K562 (cell line): ENCODE measurements around the gene GH2.
"Not testable (repeated sequence)": the region's sequence is repeated elsewhere in the genome, so short reads cannot be mapped to it uniquely, and the experiment has no call there.

Experiments
- KAT7 ChIP-seq: sonication (generic); formaldehyde crosslinking; IDR thresholded peaks from 2 replicates; pipeline ENCODE4 v1.8.0; 2022; ENCODE audit warnings: missing genetic modification reagents, mild to moderate bottlenecking, borderline replicate concordance
- L3MBTL2 ChIP-seq: fragments of 450-650 bp; IDR thresholded peaks from 2 replicates; pipeline ENCODE4 v1.6.1; 2016; ENCODE audit warnings: mild to moderate bottlenecking, moderate library complexity
- MXD1 ChIP-seq: fragments of 250-450 bp; sonication (Bioruptor Pico); IDR thresholded peaks from 2 replicates; pipeline ENCODE4 v1.8.0; 2021; ENCODE audit warnings: borderline replicate concordance, mild to moderate bottlenecking, moderate library complexity; ENCODE audit not compliant: poor library complexity, severe bottlenecking
- MXI1 ChIP-seq: IDR thresholded peaks from 2 replicates; pipeline ENCODE4 v1.6.1; 2011; ENCODE audit warnings: low read depth, mild to moderate bottlenecking, improper control_type of control experiment, low read length
- NFRKB ChIP-seq: fragments of 450-650 bp; IDR thresholded peaks from 2 replicates; pipeline ENCODE4 v1.6.1; 2016; ENCODE audit warnings: low read depth
- RCOR1 ChIP-seq, 2 experiments: IDR thresholded peaks; 2 replicates each; pipeline ENCODE4 v1.6.1; 2012; ENCODE audit warnings: low read depth in 2 of 2, low read length in 2 of 2, borderline replicate concordance in 1 of 2, improper control_type of control experiment in 1 of 2
- TRIM24 ChIP-seq, 2 experiments: fragments of 450-650 bp; IDR thresholded peaks; 2 replicates each; pipeline ENCODE4 v1.6.1; 2016
- ZNF311 ChIP-seq: fragments of 250-450 bp; sonication (Bioruptor Pico); IDR thresholded peaks from 2 replicates; pipeline ENCODE4 v1.4.0; 2020; ENCODE audit warnings: mild to moderate bottlenecking, moderate library complexity
- TF ChIP-seq, protein P1 (sequence below), 3 experiments: IDR thresholded peaks in 2 of 3; conservative IDR thresholded peaks in 1 of 3; 2 replicates each; pipeline ENCODE4 v1.5.1; 2011 to 2012; ENCODE audit warnings: low read length in 3 of 3, mild to moderate bottlenecking in 3 of 3, control low read depth in 2 of 3, improper control_type of control experiment in 1 of 3, inconsistent platforms in 1 of 3, low read depth in 1 of 3, mixed read lengths in 1 of 3, moderate library complexity in 1 of 3; ENCODE audit not compliant: insufficient read depth in 2 of 3
- TF ChIP-seq, protein P2 (sequence below): sonication (generic); formaldehyde crosslinking; IDR thresholded peaks from 2 replicates; pipeline ENCODE4 v1.8.0; 2022; ENCODE audit warnings: mild to moderate bottlenecking, low read depth, missing genetic modification reagents

DNA sequence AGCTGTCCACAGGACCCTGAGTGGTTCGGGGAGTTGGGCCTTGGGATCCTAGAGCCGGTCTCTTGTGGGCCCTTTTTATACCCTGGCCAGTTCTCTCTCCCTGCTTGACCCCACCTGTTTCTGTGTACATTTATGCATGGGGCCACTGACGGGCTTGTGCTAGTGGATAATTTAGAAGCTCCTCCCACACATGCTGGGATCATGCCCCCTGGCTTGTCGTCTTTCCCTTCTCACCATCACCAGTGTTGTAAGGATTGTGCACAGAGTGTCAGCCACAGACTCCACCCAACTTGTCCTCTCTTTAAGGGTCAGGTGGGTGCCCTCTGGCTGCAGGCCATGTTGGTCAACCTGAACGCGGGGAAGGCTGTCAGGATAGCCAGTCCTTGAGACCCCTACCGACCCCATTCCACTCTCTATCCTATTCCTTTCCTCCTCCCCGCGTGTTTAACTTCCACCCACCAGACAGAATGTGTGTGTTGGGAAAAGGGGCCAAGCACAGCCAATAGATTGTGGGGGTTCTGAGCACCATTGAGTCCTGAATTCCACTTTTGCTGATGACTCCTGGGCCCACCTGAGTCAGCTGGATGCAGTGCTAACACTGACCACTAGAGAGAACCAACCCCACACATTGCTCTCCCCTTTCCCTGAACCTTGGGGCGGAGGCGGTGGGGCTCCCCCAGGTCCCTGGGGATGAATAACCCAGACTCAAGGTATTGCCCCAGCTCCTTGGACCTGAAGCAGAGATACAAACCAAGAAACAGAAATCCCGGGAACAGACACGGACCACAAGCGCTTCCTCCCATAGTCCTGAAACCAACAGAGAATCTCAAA, 15.0 kb upstream of the GH2 start, which contains the start of gene CSH1:
- not testable (repeated sequence) for TF ChIP-seq KAT7 (CRISPR knock-in tag); ZNF311 (CRISPR knock-in tag); MXD1 (CRISPR knock-in tag); MXI1; L3MBTL2; RCOR1 (IDR thresholded peaks at IDR 0.05; ENCODE audit: borderline replicate concordance in 1 of 2, low read depth in 2 of 2, low read length in 2 of 2); NFRKB; TRIM24 (IDR thresholded peaks at IDR 0.05)
- TF ChIP-seq, protein P1, sequence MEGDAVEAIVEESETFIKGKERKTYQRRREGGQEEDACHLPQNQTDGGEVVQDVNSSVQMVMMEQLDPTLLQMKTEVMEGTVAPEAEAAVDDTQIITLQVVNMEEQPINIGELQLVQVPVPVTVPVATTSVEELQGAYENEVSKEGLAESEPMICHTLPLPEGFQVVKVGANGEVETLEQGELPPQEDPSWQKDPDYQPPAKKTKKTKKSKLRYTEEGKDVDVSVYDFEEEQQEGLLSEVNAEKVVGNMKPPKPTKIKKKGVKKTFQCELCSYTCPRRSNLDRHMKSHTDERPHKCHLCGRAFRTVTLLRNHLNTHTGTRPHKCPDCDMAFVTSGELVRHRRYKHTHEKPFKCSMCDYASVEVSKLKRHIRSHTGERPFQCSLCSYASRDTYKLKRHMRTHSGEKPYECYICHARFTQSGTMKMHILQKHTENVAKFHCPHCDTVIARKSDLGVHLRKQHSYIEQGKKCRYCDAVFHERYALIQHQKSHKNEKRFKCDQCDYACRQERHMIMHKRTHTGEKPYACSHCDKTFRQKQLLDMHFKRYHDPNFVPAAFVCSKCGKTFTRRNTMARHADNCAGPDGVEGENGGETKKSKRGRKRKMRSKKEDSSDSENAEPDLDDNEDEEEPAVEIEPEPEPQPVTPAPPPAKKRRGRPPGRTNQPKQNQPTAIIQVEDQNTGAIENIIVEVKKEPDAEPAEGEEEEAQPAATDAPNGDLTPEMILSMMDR (IDR thresholded peaks at IDR 0.05 in 2 of 3, conservative IDR thresholded peaks at IDR 0.05 in 1 of 3; ENCODE audit: insufficient read depth in 2 of 3, low read depth in 1 of 3, low read length in 3 of 3) = not testable (repeated sequence)
- TF ChIP-seq, protein P2, sequence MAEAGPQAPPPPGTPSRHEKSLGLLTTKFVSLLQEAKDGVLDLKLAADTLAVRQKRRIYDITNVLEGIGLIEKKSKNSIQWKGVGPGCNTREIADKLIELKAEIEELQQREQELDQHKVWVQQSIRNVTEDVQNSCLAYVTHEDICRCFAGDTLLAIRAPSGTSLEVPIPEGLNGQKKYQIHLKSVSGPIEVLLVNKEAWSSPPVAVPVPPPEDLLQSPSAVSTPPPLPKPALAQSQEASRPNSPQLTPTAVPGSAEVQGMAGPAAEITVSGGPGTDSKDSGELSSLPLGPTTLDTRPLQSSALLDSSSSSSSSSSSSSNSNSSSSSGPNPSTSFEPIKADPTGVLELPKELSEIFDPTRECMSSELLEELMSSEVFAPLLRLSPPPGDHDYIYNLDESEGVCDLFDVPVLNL (CRISPR knock-in tag) = not testable (repeated sequence)
